Stimulated activated CD4-positive, alpha-beta T cell treated with anti-CD3 and anti-CD28 coated beads, TNF-alpha, amount 100 ng/mL, for 24 hours (primary cell): ENCODE results near the gene NCDN.

Experiments used
- DNase-seq, 3 experiments: peaks; one replicate each; pipeline ENCODE4 v3.0.0-alpha.2; 2020; ENCODE audit warnings: low read depth in 3 of 3

The NCDN gene

GRCh38 chr1:35557611-35558373 lies at the start of gene NCDN:
TSS of gene NCDN (plus strand) at chr1:35557799. CDS start at chr1:35558191, 392 bp downstream.
- DNase-seq, result peak; percentile 93 to 98 (median 95)

GRCh38 chr1:35507947-35508346 lies 49.7 kb upstream of the NCDN start:
- no peak for DNase-seq

- DNase-seq, result no peak
Measured at GRCh38 chr1:35509558-35509957, 48.0 kb upstream of the NCDN start.

- no peak for DNase-seq
Measured at GRCh38 chr1:35511305-35511704, 46.3 kb upstream of the NCDN start.

GRCh38 chr1:35518183-35518582 lies 39.4 kb upstream of the NCDN start:
- DNase-seq, result no peak

- no peak for DNase-seq
Measured at GRCh38 chr1:35519432-35519831, 38.2 kb upstream of the NCDN start.

GRCh38 chr1:35524106-35524505 lies 33.5 kb upstream of the NCDN start:
- DNase-seq, result no peak

GRCh38 chr1:35530168-35530567 lies 27.4 kb upstream of the NCDN start:
- DNase-seq, result no peak

- no peak for DNase-seq
Measured at GRCh38 chr1:35530946-35531345, 26.7 kb upstream of the NCDN start.

- no peak for DNase-seq
Measured at GRCh38 chr1:35531368-35531767, 26.2 kb upstream of the NCDN start.

GRCh38 chr1:35532497-35533223 lies 24.9 kb upstream of the NCDN start:
- no peak for DNase-seq

- DNase-seq, result no peak
Measured at GRCh38 chr1:35533586-35533985, 24.0 kb upstream of the NCDN start.

- no peak for DNase-seq
Measured at GRCh38 chr1:35535243-35535642, 22.4 kb upstream of the NCDN start.

GRCh38 chr1:35536556-35537162 lies 20.9 kb upstream of the NCDN start:
- no peak for DNase-seq

GRCh38 chr1:35537806-35538205 lies 19.8 kb upstream of the NCDN start:
- no peak for DNase-seq

- DNase-seq, result no peak
Measured at GRCh38 chr1:35539073-35539823, 18.4 kb upstream of the NCDN start.

GRCh38 chr1:35539824-35540261 lies 17.8 kb upstream of the NCDN start:
- DNase-seq, result no peak

- no peak for DNase-seq
Measured at GRCh38 chr1:35544976-35545375, 12.6 kb upstream of the NCDN start.

GRCh38 chr1:35546614-35547013 lies 11.0 kb upstream of the NCDN start:
- DNase-seq, result no peak

GRCh38 chr1:35553851-35554250 lies 3.7 kb upstream of the NCDN start:
- DNase-seq, result no peak

- no peak for DNase-seq
Measured at GRCh38 chr1:35554266-35555211, 3.1 kb upstream of the NCDN start.
